Tibial nerve (tissue), 4 donors: ENCODE data around the gene MDM1. TPM values are rescaled to one million over a fixed set of nuclear protein-coding genes. Genes with fewer than 3 reads are reported as not detected.

ENCODE experiments used
- DNase-seq, 2 donors: peaks; one replicate each; pipeline ENCODE4 v3.0.0-alpha.2; 2019; ENCODE audit warnings: low spot score in 2 of 2
- H3K27ac ChIP-seq, 4 donors: fragments of 200-600 bp; sonication (generic) in 3 of 4; one replicate each; pipeline ENCODE4 v1.5.1; 2017 to 2019; ENCODE audit warnings: mild to moderate bottlenecking in 1 of 4
- H3K27me3 ChIP-seq, 2 donors: fragments of 200-600 bp; sonication (generic) in 1 of 2; one replicate each; pipeline versions ENCODE4 v1.5.1 to v1.6.0; 2017 to 2019
- H3K36me3 ChIP-seq, 3 donors: fragments of 200-600 bp; sonication (generic); one replicate each; pipeline ENCODE4 v1.5.1; 2018 to 2019
- H3K4me1 ChIP-seq, 4 donors: fragments of 200-600 bp; sonication (generic) in 3 of 4; one replicate each; pipeline ENCODE4 v1.5.1; 2017 to 2019
- H3K4me3 ChIP-seq, 4 donors: fragments of 200-600 bp; sonication (generic) in 3 of 4; one replicate each; pipeline ENCODE4 v1.5.1; 2017 to 2019; ENCODE audit warnings: mild to moderate bottlenecking in 1 of 4, moderate library complexity in 1 of 4
- H3K9me3 ChIP-seq, 4 donors: fragments of 200-600 bp; sonication (generic) in 3 of 4; one replicate each; pipeline ENCODE4 v1.5.1; 2017 to 2019
- CTCF ChIP-seq, 5 experiments: fragments of 200-600 bp in 3 of 5; fragments of 450-650 bp in 2 of 5; sonication (generic) in 3 of 5; IDR thresholded peaks; one replicate each; pipeline ENCODE4 v1.5.1; 2016 to 2019; ENCODE audit warnings: antibody characterized with exemption in 5 of 5, mild to moderate bottlenecking in 3 of 5, moderate library complexity in 2 of 5
- EP300 ChIP-seq, 2 donors: sonication (generic); formaldehyde crosslinking; IDR thresholded peaks; one replicate each; pipeline ENCODE4 v1.6.1; 2017; ENCODE audit warnings: antibody characterized with exemption in 2 of 2, mild to moderate bottlenecking in 1 of 2
- POLR2A ChIP-seq, 2 donors: fragments of 450-650 bp; IDR thresholded peaks; one replicate each; pipeline ENCODE4 v1.6.1; 2017; ENCODE audit warnings: antibody characterized with exemption in 2 of 2, mild to moderate bottlenecking in 2 of 2, moderate library complexity in 2 of 2
- WGBS, 2 donors: methylation state at CpG; one replicate each; pipeline ENCODE4 v1.1.5; 2018; 5-methylcytosine and 5-hydroxymethylcytosine counted together
- total RNA-seq, 4 donors: library from RNA; depleted of rRNA; stranded (reverse); fragments of >200 nt; gene quantifications; one replicate each; pipeline ENCODE4 v1.1.0, GENCODE V29; 2016

The MDM1 gene
- total RNA-seq, 4 donors from 2014 or later, result 11.2 to 49.8 (median 23.3) TPM

- H3K4me1 ChIP-seq, result no peaks in the 10 kb centered on the region
- DNase-seq, result no peak
- TF ChIP-seq EP300 (IDR thresholded peaks at IDR 0.05), result no peak
- no peak for TF ChIP-seq POLR2A (IDR thresholded peaks at IDR 0.05)
- no peak for TF ChIP-seq CTCF (IDR thresholded peaks at IDR 0.05)
- no peaks in the 10 kb centered on the region for H3K9me3 ChIP-seq
- H3K27ac ChIP-seq, result no peak overlapping the region
- 93 to 94% methylated on average over 1 of the region's 1 CpG for WGBS, 2 donors
- no peaks in the 10 kb centered on the region for H3K27me3 ChIP-seq
- no peaks in the 10 kb centered on the region for H3K36me3 ChIP-seq
- H3K4me3 ChIP-seq, result no peak overlapping the region
These were observed 68.8 kb downstream of the MDM1 start for GRCh38 chr12:68263366-68263765.

- no peak overlapping the region for H3K27ac ChIP-seq
- H3K36me3 ChIP-seq, result no peaks in the 10 kb centered on the region
- H3K4me3 ChIP-seq, result no peak overlapping the region
- H3K27me3 ChIP-seq, result no peaks in the 10 kb centered on the region
- no peaks in the 10 kb centered on the region for H3K9me3 ChIP-seq
- TF ChIP-seq EP300 (IDR thresholded peaks at IDR 0.05) (no peak), CTCF (IDR thresholded peaks at IDR 0.05) (no peak), POLR2A (IDR thresholded peaks at IDR 0.05) (no peak)
- no peak for DNase-seq
- no peaks in the 10 kb centered on the region for H3K4me1 ChIP-seq
These were observed 70.3 kb downstream of the MDM1 start for GRCh38 chr12:68261896-68262295.

- Histone ChIP-seq H3K27ac (no peak overlapping the region), H3K9me3 (no peaks in the 10 kb centered on the region), H3K4me1 (no peaks in the 10 kb centered on the region), H3K27me3 (no peaks in the 10 kb centered on the region), H3K36me3 (no peaks in the 10 kb centered on the region), H3K4me3 (no peak overlapping the region)
- 63 to 67% methylated on average over 3 of the region's 3 CpGs for whole genome bisulfite sequencing, 2 donors
- TF ChIP-seq CTCF (IDR thresholded peaks at IDR 0.05) (no peak), POLR2A (IDR thresholded peaks at IDR 0.05) (no peak), EP300 (IDR thresholded peaks at IDR 0.05) (no peak)
- no peak for DNase-seq
These were observed 72.0 kb downstream of the MDM1 start for GRCh38 chr12:68260153-68260552.

GRCh38 chr12:68259318-68259940 lies 72.7 kb downstream of the MDM1 start:
- Histone ChIP-seq H3K27me3 (no peaks in the 10 kb centered on the region), H3K9me3 (no peaks in the 10 kb centered on the region), H3K4me3 (no peak overlapping the region), H3K36me3 (no peaks in the 10 kb centered on the region), H3K4me1 (no peaks in the 10 kb centered on the region), H3K27ac (no peak overlapping the region)
- 76 to 83% methylated on average over 3 of the region's 3 CpGs for WGBS, 2 donors
- no peak for DNase-seq
- TF ChIP-seq POLR2A (IDR thresholded peaks at IDR 0.05) (no peak), CTCF (IDR thresholded peaks at IDR 0.05) (no peak), EP300 (IDR thresholded peaks at IDR 0.05) (no peak)

GRCh38 chr12:68253504-68253903 lies 78.7 kb downstream of the MDM1 start, which contains the start of gene IL22:
Gene IL22, minus strand, starts transcription at chr12:68253604. Its CDS starts 156 bp downstream, at chr12:68253448.
- no peak for DNase-seq
- Histone ChIP-seq H3K36me3 (no peaks in the 10 kb centered on the region), H3K4me1 (no peaks in the 10 kb centered on the region), H3K27ac (no peak within 1 kb of the TSS), H3K4me3 (no peak within 1 kb of the TSS), H3K27me3 (no peaks in the 10 kb centered on the region), H3K9me3 (no peaks in the 10 kb centered on the region)
- WGBS, 2 donors, result 89 to 91% methylated on average over 7 of the region's 7 CpGs
- TF ChIP-seq EP300 (IDR thresholded peaks at IDR 0.05) (no peak), POLR2A (IDR thresholded peaks at IDR 0.05) (no peak), CTCF (IDR thresholded peaks at IDR 0.05) (no peak)
